CD8-positive, alpha-beta memory T cell (primary cell): Measurements from ENCODE around the gene STIM1. TPM values are rescaled to one million over a fixed set of nuclear protein-coding genes. Genes with fewer than 3 reads are reported as not detected.
"Not testable (repeated sequence)": the region's sequence is repeated elsewhere in the genome, so short reads cannot be mapped to it uniquely, and the experiment has no call there.

Source experiments
- CTCF ChIA-PET: fragments of 350-600 bp; sonication (Branson Sonifier 250); formaldehyde crosslinking; loops from one replicate; lab custom pipeline; 2021; ENCODE audit warnings: antibody characterized with exemption; lab: Charles Lee
- POLR2A ChIA-PET: fragments of 350-600 bp; sonication (Branson Sonifier 250); formaldehyde crosslinking; loops from one replicate; lab custom pipeline; 2021; ENCODE audit warnings: antibody characterized with exemption; lab: Charles Lee
- DNase-seq, 5 donors: peaks; one replicate each; pipeline versions ENCODE4 v3.0.0 to v3.0.0-alpha.2; 2020 to 2022; ENCODE audit warnings: mixed read lengths in 1 of 5
- H3K27ac ChIP-seq: one replicate; pipeline ENCODE4 v1.7.0; 2013; ENCODE audit warnings: low read depth, mild to moderate bottlenecking, low read length, moderate library complexity
- H3K27me3 ChIP-seq: 2 replicates; pipeline ENCODE4 v1.7.0; 2013; ENCODE audit warnings: low read length, mild to moderate bottlenecking; ENCODE audit not compliant: insufficient read depth, poor library complexity, severe bottlenecking
- H3K36me3 ChIP-seq: 2 replicates; pipeline ENCODE4 v1.7.0; 2013; ENCODE audit warnings: mild to moderate bottlenecking, low read length, moderate library complexity; ENCODE audit not compliant: insufficient read depth
- H3K4me1 ChIP-seq: 2 replicates; pipeline ENCODE4 v1.7.0; 2013; ENCODE audit warnings: mild to moderate bottlenecking, low read length, moderate library complexity; ENCODE audit not compliant: insufficient read depth
- H3K4me3 ChIP-seq: 2 replicates; pipeline ENCODE4 v1.7.0; 2013; ENCODE audit warnings: mild to moderate bottlenecking, low read length
- H3K9me3 ChIP-seq: 2 replicates; pipeline ENCODE4 v1.7.0; 2013; ENCODE audit warnings: mild to moderate bottlenecking, low read length
- H3K27ac Mint-ChIP-seq, 8 donors: one replicate each; pipeline ENCODE4 v1.8.0; 2020 to 2021; ENCODE audit warnings: mixed read lengths in 8 of 8, mild to moderate bottlenecking in 6 of 8, inconsistent platforms in 3 of 8, moderate library complexity in 3 of 8
- H3K27me3 Mint-ChIP-seq, 2 donors: one replicate each; pipeline ENCODE4 v1.8.0; 2020 to 2021; ENCODE audit warnings: mixed read lengths in 2 of 2, mild to moderate bottlenecking in 1 of 2, moderate library complexity in 1 of 2
- H3K36me3 Mint-ChIP-seq, 3 donors: one replicate each; pipeline ENCODE4 v1.8.0; 2020 to 2021; ENCODE audit warnings: mixed read lengths in 3 of 3, inconsistent platforms in 1 of 3, mild to moderate bottlenecking in 1 of 3
- H3K4me1 Mint-ChIP-seq, 3 donors: one replicate each; pipeline ENCODE4 v1.8.0; 2020 to 2021; ENCODE audit warnings: mixed read lengths in 3 of 3, inconsistent platforms in 1 of 3, mild to moderate bottlenecking in 1 of 3
- H3K4me3 Mint-ChIP-seq, 7 donors: one replicate each; pipeline ENCODE4 v1.8.0; 2020 to 2021; ENCODE audit warnings: mixed read lengths in 7 of 7, mild to moderate bottlenecking in 6 of 7, moderate library complexity in 4 of 7, inconsistent platforms in 2 of 7
- H3K9me3 Mint-ChIP-seq, 5 donors: one replicate each; pipeline ENCODE4 v1.8.0; 2020 to 2022; ENCODE audit warnings: mixed read lengths in 5 of 5, mild to moderate bottlenecking in 3 of 5, moderate library complexity in 2 of 5, inconsistent platforms in 1 of 5
- polyA plus RNA-seq: library from polyadenylated mRNA; unstranded; fragments of 300-500 nt; fragmentation: Illumina TruSeq; gene quantifications from one replicate; pipeline ENCODE4 v1.2.3, GENCODE V29; 2021
- total RNA-seq, 2 experiments: library from RNA; stranded (reverse); gene quantifications; one replicate each; pipeline ENCODE4 v1.2.3, GENCODE V29; 2021

The STIM1 gene
- total and polyA plus RNA-seq, 3 experiments from 2014 or later: 43.8 to 46.0 (median 45.6) TPM

DNA sequence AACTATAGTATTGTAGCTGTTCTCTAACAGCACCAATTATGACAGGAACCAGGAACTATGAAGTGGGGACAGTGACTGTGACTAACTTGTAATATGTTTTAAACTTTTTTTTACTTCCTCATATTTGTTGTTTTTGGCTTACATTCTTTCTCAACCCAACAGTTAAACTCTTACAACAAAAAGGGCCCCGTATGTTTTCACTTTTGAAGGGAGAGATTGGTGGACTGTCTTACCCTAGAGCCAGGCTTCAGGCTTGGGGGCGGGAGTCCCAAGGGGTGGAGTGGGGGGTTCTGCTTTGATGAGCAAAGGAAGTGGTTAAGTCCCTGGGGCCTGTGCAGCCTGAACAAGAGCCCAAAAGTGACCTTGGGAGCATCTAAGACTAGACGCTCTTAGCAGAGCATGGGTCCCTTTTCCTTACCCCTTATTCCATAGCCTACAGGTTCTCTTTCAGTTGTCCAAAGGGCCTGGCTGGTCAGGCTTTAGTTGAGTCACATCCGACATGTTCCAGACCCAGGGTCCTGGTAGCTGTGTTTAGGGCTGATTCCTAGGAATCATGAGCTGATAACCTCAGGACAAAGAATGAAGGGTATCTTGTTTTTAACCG is 38.8 kb downstream of the STIM1 start:
- ChIA-PET CTCF (interaction anchor here (0.9 to 4.4 kb wide), 5 partner anchors 13 to 78 kb away, joined by 3 to 22 read pairs (median 4); partner anchors contain the start of gene STIM1), POLR2A (interaction anchor here (1.4 kb wide), 1 partner anchor 39 kb away, joined by 4 read pairs; the partner anchor contains the start of gene STIM1)
- peak overlapping the region; percentile 38 for H3K27ac ChIP-seq
- H3K9me3 Mint-ChIP-seq: peaks cover 0 to 1% (median 0%) of the 10 kb centered on the region in 5 donors
- H3K36me3 Mint-ChIP-seq: peaks cover 0 to 15% (median 10%) of the 10 kb centered on the region in 3 donors
- H3K27me3 Mint-ChIP-seq: no peaks in the 10 kb centered on the region
- H3K36me3 ChIP-seq: no peaks in the 10 kb centered on the region
- peak overlapping the region in 7 of 8 donors; percentile 45 to 84 (median 70) for H3K27ac Mint-ChIP-seq
- no peak overlapping the region for H3K4me3 ChIP-seq
- H3K4me1 ChIP-seq: peaks cover 22% of the 10 kb centered on the region
- no peaks in the 10 kb centered on the region for H3K27me3 ChIP-seq
- peak in 1 of 5 donors; percentile 23 for DNase-seq
- H3K4me1 Mint-ChIP-seq: peaks cover 54 to 74% (median 70%) of the 10 kb centered on the region in 3 donors
- peak overlapping the region in 4 of 7 donors; percentile 2 to 35 (median 22) for H3K4me3 Mint-ChIP-seq
- no peaks in the 10 kb centered on the region for H3K9me3 ChIP-seq

GRCh38 chr11:3896644-3897043 is 41.2 kb downstream of the STIM1 start:
- no peaks in the 10 kb centered on the region for H3K27me3 ChIP-seq
- DNase-seq: no peak
- CTCF ChIA-PET: interaction anchor here (1.1 to 4.4 kb wide), 3 partner anchors 42 to 74 kb away, joined by 3 to 22 read pairs (median 6); partner anchors contain the start of gene STIM1
- no peaks in the 10 kb centered on the region for H3K9me3 ChIP-seq
- H3K4me1 ChIP-seq: peaks cover 32% of the 10 kb centered on the region
- Mint-ChIP-seq H3K9me3 (peaks cover 0 to 1% (median 0%) of the 10 kb centered on the region in 5 donors), H3K4me1 (peaks cover 56 to 68% (median 66%) of the 10 kb centered on the region in 3 donors), H3K36me3 (peaks cover 0 to 14% (median 9%) of the 10 kb centered on the region in 3 donors), H3K27me3 (no peaks in the 10 kb centered on the region), H3K27ac (peak overlapping the region in 3 of 8 donors; percentile 17 to 79 (median 52)), H3K4me3 (no peak overlapping the region)
- no peak overlapping the region for H3K27ac ChIP-seq
- H3K36me3 ChIP-seq: no peaks in the 10 kb centered on the region
- POLR2A ChIA-PET: interaction anchor here (1.2 kb wide), 1 partner anchor 41 kb away, joined by 3 read pairs; the partner anchor contains the start of gene STIM1
- no peak overlapping the region for H3K4me3 ChIP-seq

- POLR2A ChIA-PET, H3K4me3 ChIP-seq, H3K27me3 ChIP-seq, H3K36me3 ChIP-seq, H3K27ac ChIP-seq, H3K9me3 ChIP-seq, H3K4me3 Mint-ChIP-seq, H3K36me3 Mint-ChIP-seq, H3K27me3 Mint-ChIP-seq, DNase-seq, H3K9me3 Mint-ChIP-seq: not testable (repeated sequence)
- H3K4me1 ChIP-seq: peaks cover 51% of the 10 kb centered on the region
- Mint-ChIP-seq H3K4me1 (peaks cover 63 to 69% (median 68%) of the 10 kb centered on the region in 3 donors), H3K27ac (peak overlapping the region in 4 of 8 donors; percentile 15 to 76 (median 49))
- CTCF ChIA-PET: interaction anchor here (1.4 to 1.8 kb wide), 2 partner anchors 10 to 81 kb away, joined by 3 to 4 read pairs; no protein-coding TSS in a partner anchor
Measured at GRCh38 chr11:3900230-3900629, 44.8 kb downstream of the STIM1 start.

DNA sequence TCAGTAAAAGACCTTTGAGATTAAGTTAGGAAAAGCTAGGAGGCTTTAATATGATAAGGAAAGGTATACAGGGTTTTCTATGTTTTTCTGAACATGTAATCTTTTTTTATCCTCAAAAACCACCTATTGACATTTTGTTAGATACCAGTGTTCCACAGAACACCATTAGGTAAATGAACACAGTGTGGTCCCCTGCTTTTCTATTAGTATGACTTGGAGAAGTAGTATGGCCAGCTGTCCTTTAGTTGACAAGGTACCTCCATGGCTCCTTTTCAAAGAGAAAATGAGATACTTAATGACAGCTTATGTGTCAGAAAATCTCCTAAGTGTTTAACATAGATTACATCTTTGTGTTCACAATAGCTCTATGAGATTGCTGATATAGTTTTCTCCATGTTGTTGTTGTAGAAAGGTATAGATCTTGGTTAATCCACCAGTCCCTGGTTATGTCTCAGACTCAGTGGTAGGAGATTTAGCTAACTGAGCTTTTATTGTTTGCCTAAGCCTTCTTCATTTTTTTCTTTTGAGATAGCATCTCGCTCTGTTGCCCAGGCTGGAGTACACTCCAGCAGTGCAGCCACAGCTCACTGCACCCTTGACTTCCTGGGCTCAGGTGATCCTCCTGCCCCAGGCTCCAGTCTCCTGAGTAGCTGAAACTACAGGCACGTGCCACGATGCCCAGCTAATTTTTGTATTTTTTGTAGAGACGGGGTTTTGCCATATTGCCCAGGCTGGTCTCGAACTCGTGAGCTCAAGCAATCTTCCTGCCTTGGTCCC is 46.0 kb downstream of the STIM1 start:
- ChIA-PET CTCF (interaction anchor here (0.8 to 2.5 kb wide), 7 partner anchors 9 to 172 kb away, joined by 3 to 22 read pairs (median 3); partner anchors contain the start of gene STIM1), POLR2A (interaction anchor here (1.9 kb wide), 1 partner anchor 60 kb away, joined by 4 read pairs; no protein-coding TSS in a partner anchor)
- H3K4me3 Mint-ChIP-seq: peak overlapping the region in 5 of 7 donors; percentile 2 to 26 (median 14)
- no peaks in the 10 kb centered on the region for H3K9me3 ChIP-seq
- no peaks in the 10 kb centered on the region for H3K27me3 Mint-ChIP-seq
- H3K4me3 ChIP-seq: no peak overlapping the region
- H3K36me3 Mint-ChIP-seq: no peaks in the 10 kb centered on the region
- H3K9me3 Mint-ChIP-seq: peaks cover 0 to 1% (median 0%) of the 10 kb centered on the region in 5 donors
- H3K27me3 ChIP-seq: no peaks in the 10 kb centered on the region
- no peak overlapping the region for H3K27ac ChIP-seq
- no peak for DNase-seq
- H3K4me1 Mint-ChIP-seq: peaks cover 63 to 70% (median 67%) of the 10 kb centered on the region in 3 donors
- H3K36me3 ChIP-seq: no peaks in the 10 kb centered on the region
- H3K4me1 ChIP-seq: peaks cover 63% of the 10 kb centered on the region
- H3K27ac Mint-ChIP-seq: peak overlapping the region; percentile 1 to 86 (median 73)

DNA sequence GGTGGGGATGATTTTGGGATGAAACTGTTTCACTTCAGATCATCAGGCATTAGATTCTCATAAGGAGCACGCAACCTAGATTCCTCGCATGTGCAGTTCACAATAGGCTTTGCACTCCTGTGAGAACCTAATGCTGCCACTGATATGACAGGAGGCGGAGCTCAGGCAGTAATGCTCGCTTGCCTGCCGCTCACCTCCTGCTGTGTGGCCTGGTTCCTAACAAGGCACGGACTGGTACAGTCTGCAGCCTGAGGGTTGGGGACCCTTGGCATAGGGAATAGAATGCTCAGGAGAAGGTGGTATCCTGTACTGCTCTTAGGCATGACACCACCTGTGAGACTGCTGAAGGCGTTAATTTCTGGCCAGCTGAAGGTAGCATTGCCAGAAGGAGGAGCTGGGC is 47.0 kb downstream of the STIM1 start:
- H3K4me1 Mint-ChIP-seq: peaks cover 66 to 73% (median 70%) of the 10 kb centered on the region in 3 donors
- Histone ChIP-seq H3K27ac (no peak overlapping the region), H3K9me3 (no peaks in the 10 kb centered on the region), H3K27me3 (no peaks in the 10 kb centered on the region), H3K4me1 (peaks cover 72% of the 10 kb centered on the region), H3K36me3 (no peaks in the 10 kb centered on the region), H3K4me3 (no peak overlapping the region)
- H3K4me3 Mint-ChIP-seq: peak overlapping the region; percentile 4 to 59 (median 24)
- no peaks in the 10 kb centered on the region for H3K27me3 Mint-ChIP-seq
- H3K36me3 Mint-ChIP-seq: no peaks in the 10 kb centered on the region
- H3K27ac Mint-ChIP-seq: peak overlapping the region; percentile 59 to 91 (median 82)
- CTCF ChIA-PET: interaction anchor here (1.2 to 2.5 kb wide), 5 partner anchors 8 to 171 kb away, joined by 3 to 22 read pairs (median 4); partner anchors contain the start of gene STIM1
- H3K9me3 Mint-ChIP-seq: peaks cover 0 to under 1% (median 0%) of the 10 kb centered on the region in 5 donors
- POLR2A ChIA-PET: interaction anchor here (1.9 kb wide), 1 partner anchor 61 kb away, joined by 4 read pairs; no protein-coding TSS in a partner anchor
- DNase-seq: no peak

- no peaks in the 10 kb centered on the region for H3K9me3 ChIP-seq
- no peaks in the 10 kb centered on the region for H3K27me3 ChIP-seq
- H3K27ac ChIP-seq: no peak overlapping the region
- peak overlapping the region in 6 of 7 donors; percentile 13 to 78 (median 22) for H3K4me3 Mint-ChIP-seq
- H3K4me1 Mint-ChIP-seq: peaks cover 71 to 79% (median 77%) of the 10 kb centered on the region in 3 donors
- H3K9me3 Mint-ChIP-seq: no peaks in the 10 kb centered on the region
- CTCF ChIA-PET: interaction anchor here (0.9 to 2.5 kb wide), 5 partner anchors 30 to 170 kb away, joined by 3 to 22 read pairs (median 4); partner anchors contain the start of gene STIM1
- no peaks in the 10 kb centered on the region for H3K36me3 Mint-ChIP-seq
- peaks cover 79% of the 10 kb centered on the region for H3K4me1 ChIP-seq
- POLR2A ChIA-PET: no interaction called here
- peak overlapping the region; percentile 72 to 94 (median 87) for H3K27ac Mint-ChIP-seq
- H3K4me3 ChIP-seq: no peak overlapping the region
- H3K36me3 ChIP-seq: no peaks in the 10 kb centered on the region
- DNase-seq: no peak
- H3K27me3 Mint-ChIP-seq: no peaks in the 10 kb centered on the region
Measured at GRCh38 chr11:3903207-3903896, 47.9 kb downstream of the STIM1 start.

GRCh38 chr11:3904228-3904627 is 48.8 kb downstream of the STIM1 start:
- Mint-ChIP-seq H3K4me1 (peaks cover 75 to 86% (median 81%) of the 10 kb centered on the region in 3 donors), H3K27ac (peak overlapping the region; percentile 76 to 94 (median 88)), H3K27me3 (no peaks in the 10 kb centered on the region), H3K36me3 (no peaks in the 10 kb centered on the region), H3K9me3 (no peaks in the 10 kb centered on the region), H3K4me3 (peak overlapping the region in 5 of 7 donors; percentile 1 to 38 (median 24))
- no peak for DNase-seq
- Histone ChIP-seq H3K27ac (no peak overlapping the region), H3K36me3 (no peaks in the 10 kb centered on the region), H3K27me3 (no peaks in the 10 kb centered on the region), H3K4me3 (no peak overlapping the region), H3K9me3 (no peaks in the 10 kb centered on the region), H3K4me1 (peaks cover 79% of the 10 kb centered on the region)
- CTCF ChIA-PET: interaction anchor here (0.9 to 1.8 kb wide), 3 partner anchors 31 to 55 kb away, joined by 3 to 5 read pairs (median 4); partner anchors contain the start of gene STIM1
- POLR2A ChIA-PET: interaction anchor here (1.6 kb wide), 1 partner anchor 50 kb away, joined by 4 read pairs; the partner anchor contains the start of gene STIM1
